HG03025 (cell line): ENCODE data around the gene RAI1.

ENCODE experiments used
- ATAC-seq: cut with Tn5 transposase; IDR thresholded peaks from one replicate; pipeline ENCODE4 v1.9.1; 2021; ENCODE audit warnings: mild to moderate bottlenecking, moderate library complexity; ENCODE audit not compliant: unreplicated experiment, low FRiP score

Gene RAI1

GRCh38 chr17:17743391-17744112, 62.3 kb downstream of the RAI1 start:
- no peak for ATAC-seq

GRCh38 chr17:17744116-17744515, 62.9 kb downstream of the RAI1 start:
- ATAC-seq = no peak

- ATAC-seq = no peak
Measured at GRCh38 chr17:17745476-17746455, 64.5 kb downstream of the RAI1 start.

- no peak for ATAC-seq
Measured at GRCh38 chr17:17748179-17748578, 66.9 kb downstream of the RAI1 start.

GRCh38 chr17:17748604-17749003, 67.3 kb downstream of the RAI1 start:
- ATAC-seq = no peak

GRCh38 chr17:17749025-17749772, 67.9 kb downstream of the RAI1 start:
- ATAC-seq = no peak

- ATAC-seq = no peak
Measured at GRCh38 chr17:17749921-17750320, 68.7 kb downstream of the RAI1 start.

GRCh38 chr17:17750881-17751280, 69.6 kb downstream of the RAI1 start:
- ATAC-seq = no peak

GRCh38 chr17:17751489-17752088, 70.3 kb downstream of the RAI1 start:
- ATAC-seq = no peak

- peak; percentile 64 for ATAC-seq
Measured at GRCh38 chr17:17752089-17752820, 71.0 kb downstream of the RAI1 start.

GRCh38 chr17:17752821-17753321, 71.6 kb downstream of the RAI1 start:
- ATAC-seq = no peak

GRCh38 chr17:17754719-17755686, 73.7 kb downstream of the RAI1 start:
- ATAC-seq = no peak

- ATAC-seq = no peak
Measured at GRCh38 chr17:17755715-17756114, 74.5 kb downstream of the RAI1 start.

GRCh38 chr17:17757391-17757791, 76.1 kb downstream of the RAI1 start:
- no peak for ATAC-seq

GRCh38 chr17:17757956-17758845, 76.9 kb downstream of the RAI1 start:
- ATAC-seq = no peak

- ATAC-seq = no peak
Measured at GRCh38 chr17:17758941-17759563, 77.8 kb downstream of the RAI1 start.

GRCh38 chr17:17760350-17760749, 79.1 kb downstream of the RAI1 start:
- no peak for ATAC-seq
